IgD-negative memory B cell (primary cell): ENCODE results near the gene RFC1. TPM values are rescaled to one million over a fixed set of nuclear protein-coding genes. Genes with fewer than 3 reads are reported as not detected.
"Not testable (repeated sequence)": the region's sequence is repeated elsewhere in the genome, so short reads cannot be mapped to it uniquely, and the experiment has no call there.

Experiments
- H3K27ac Mint-ChIP-seq, 3 donors: one replicate each; pipeline ENCODE4 v1.8.0; 2020 to 2022; ENCODE audit warnings: mild to moderate bottlenecking in 3 of 3, mixed read lengths in 3 of 3, moderate library complexity in 1 of 3
- H3K27me3 Mint-ChIP-seq: one replicate; pipeline ENCODE4 v1.8.0; 2021; ENCODE audit warnings: mixed read lengths
- H3K36me3 Mint-ChIP-seq: one replicate; pipeline ENCODE4 v1.8.0; 2020; ENCODE audit warnings: mild to moderate bottlenecking, mixed read lengths
- H3K4me1 Mint-ChIP-seq, 3 donors: one replicate each; pipeline ENCODE4 v1.8.0; 2020 to 2022; ENCODE audit warnings: mixed read lengths in 3 of 3, mild to moderate bottlenecking in 1 of 3
- H3K4me3 Mint-ChIP-seq, 4 donors: one replicate each; pipeline ENCODE4 v1.8.0; 2020 to 2022; ENCODE audit warnings: mild to moderate bottlenecking in 4 of 4, mixed read lengths in 4 of 4, moderate library complexity in 3 of 4
- H3K9me3 Mint-ChIP-seq, 3 donors: one replicate each; pipeline ENCODE4 v1.8.0; 2020 to 2021; ENCODE audit warnings: mixed read lengths in 3 of 3, mild to moderate bottlenecking in 1 of 3
- polyA plus RNA-seq: library from polyadenylated mRNA; unstranded; fragments of 300-500 nt; fragmentation: Illumina TruSeq; gene quantifications from one replicate; pipeline ENCODE4 v1.2.3, GENCODE V29; 2021

Gene RFC1
- polyA plus RNA-seq, 1 donor from 2014 or later: 39.7 TPM

- Mint-ChIP-seq H3K27ac (peak overlapping the region in 1 of 3 donors; percentile 20), H3K36me3 (no peaks in the 10 kb centered on the region), H3K4me3 (peak overlapping the region in 1 of 4 donors; percentile 24), H3K9me3 (peaks cover 3 to 15% (median 10%) of the 10 kb centered on the region in 3 donors), H3K27me3 (no peaks in the 10 kb centered on the region), H3K4me1 (peaks cover 11 to 21% (median 17%) of the 10 kb centered on the region in 3 donors)
Measured at GRCh38 chr4:39369301-39369700, 3.1 kb upstream of the RFC1 start.

DNA sequence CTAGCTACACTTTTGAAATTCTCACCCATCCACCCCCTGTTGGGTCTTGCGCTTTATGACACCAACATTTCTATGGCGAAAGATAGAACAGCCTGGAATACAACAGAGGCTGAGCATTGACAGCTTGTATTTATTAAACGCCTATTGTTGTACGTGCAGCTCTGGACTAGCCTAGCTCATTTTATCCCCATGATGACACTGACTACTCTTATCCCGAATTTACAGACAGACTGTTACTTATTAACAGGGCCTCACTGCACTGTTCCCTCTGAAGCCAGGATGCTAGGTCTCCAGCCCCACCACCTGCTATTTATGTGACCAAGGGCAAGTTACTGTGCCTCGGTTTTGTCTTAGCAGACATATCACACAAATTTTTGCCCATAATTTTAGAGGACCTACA, 1.0 kb upstream of the RFC1 start:
- Mint-ChIP-seq H3K36me3 (no peaks in the 10 kb centered on the region), H3K4me3 (peak overlapping the region; percentile 45 to 97 (median 84)), H3K9me3 (peaks cover 3 to 13% (median 9%) of the 10 kb centered on the region in 3 donors), H3K4me1 (peaks cover 21 to 32% (median 28%) of the 10 kb centered on the region in 3 donors), H3K27ac (peak overlapping the region in 2 of 3 donors; percentile 10 to 94), H3K27me3 (no peaks in the 10 kb centered on the region)

DNA sequence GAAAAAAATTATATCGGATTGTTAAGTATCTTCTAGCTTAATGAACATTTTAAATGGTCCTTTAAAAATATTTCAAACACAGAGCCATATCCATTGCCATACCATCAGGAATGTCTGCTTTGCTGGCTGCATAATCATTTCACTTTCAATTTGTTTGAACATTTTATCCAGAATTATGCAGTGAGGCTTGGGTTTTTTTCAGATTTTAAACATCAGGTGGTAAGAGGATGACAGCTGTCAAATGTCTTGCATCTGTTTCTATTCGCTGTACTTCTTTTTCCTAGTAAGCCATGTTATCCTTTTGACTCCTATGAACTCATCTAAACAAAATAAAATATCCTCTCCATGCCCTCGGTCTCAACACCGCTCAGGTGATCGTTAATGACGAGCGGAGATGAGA, 802 bp downstream of the RFC1 start:
- H3K9me3 Mint-ChIP-seq: peaks cover 2 to 4% (median 2%) of the 10 kb centered on the region in 3 donors
- peak overlapping the region; percentile 76 to 97 (median 94) for H3K27ac Mint-ChIP-seq
- no peaks in the 10 kb centered on the region for H3K27me3 Mint-ChIP-seq
- H3K36me3 Mint-ChIP-seq: no peaks in the 10 kb centered on the region
- peak overlapping the region; percentile 89 to 97 (median 96) for H3K4me3 Mint-ChIP-seq
- peaks cover 30 to 39% (median 37%) of the 10 kb centered on the region in 3 donors for H3K4me1 Mint-ChIP-seq

GRCh38 chr4:39363773-39364393, 2.3 kb downstream of the RFC1 start:
- H3K9me3 Mint-ChIP-seq: no peaks in the 10 kb centered on the region
- no peaks in the 10 kb centered on the region for H3K27me3 Mint-ChIP-seq
- H3K36me3 Mint-ChIP-seq: no peaks in the 10 kb centered on the region
- peak overlapping the region; percentile 4 to 94 (median 83) for H3K27ac Mint-ChIP-seq
- H3K4me3 Mint-ChIP-seq: peak overlapping the region; percentile 68 to 97 (median 76)
- peaks cover 35 to 44% (median 41%) of the 10 kb centered on the region in 3 donors for H3K4me1 Mint-ChIP-seq

GRCh38 chr4:39362827-39363226, 3.3 kb downstream of the RFC1 start:
- Mint-ChIP-seq H3K9me3 (no peaks in the 10 kb centered on the region), H3K27me3 (no peaks in the 10 kb centered on the region), H3K4me1 (peaks cover 42 to 49% (median 44%) of the 10 kb centered on the region in 3 donors), H3K4me3 (peak overlapping the region in 3 of 4 donors; percentile 0 to 25 (median 4)), H3K36me3 (no peaks in the 10 kb centered on the region), H3K27ac (peak overlapping the region in 1 of 3 donors; percentile 2)

GRCh38 chr4:39360611-39361010, 5.6 kb downstream of the RFC1 start:
- H3K27me3 Mint-ChIP-seq, H3K36me3 Mint-ChIP-seq, H3K9me3 Mint-ChIP-seq: not testable (repeated sequence)
- Mint-ChIP-seq H3K4me1 (peaks cover 46 to 50% (median 48%) of the 10 kb centered on the region in 3 donors), H3K27ac (peak overlapping the region in 2 of 3 donors; percentile 41 to 76), H3K4me3 (peak overlapping the region in 3 of 4 donors; percentile 50 to 87 (median 76))

DNA sequence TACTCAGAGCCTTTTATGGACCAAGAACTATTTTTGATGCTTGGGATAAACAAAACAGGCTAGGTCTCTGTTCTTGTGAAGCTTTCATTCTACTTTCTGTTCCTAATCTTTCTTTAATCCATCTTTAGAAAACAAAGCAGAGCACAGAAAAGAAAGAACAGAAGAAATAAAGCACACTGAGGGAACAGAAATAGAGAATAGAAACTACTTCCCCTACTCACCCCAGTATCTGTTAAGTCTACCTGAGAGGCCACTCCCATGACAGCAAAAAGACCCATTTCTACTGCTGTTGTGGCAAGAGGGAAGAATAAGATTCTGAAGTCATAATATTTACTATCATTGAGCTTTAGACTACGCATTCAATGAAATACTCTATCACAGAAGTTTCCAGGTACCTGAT, 9.2 kb downstream of the RFC1 start:
- Mint-ChIP-seq H3K36me3 (peaks cover 3% of the 10 kb centered on the region), H3K27ac (peak overlapping the region; percentile 51 to 80 (median 77)), H3K4me3 (peak overlapping the region; percentile 38 to 78 (median 68)), H3K9me3 (no peaks in the 10 kb centered on the region), H3K27me3 (no peaks in the 10 kb centered on the region), H3K4me1 (peaks cover 42 to 58% (median 47%) of the 10 kb centered on the region in 3 donors)

DNA sequence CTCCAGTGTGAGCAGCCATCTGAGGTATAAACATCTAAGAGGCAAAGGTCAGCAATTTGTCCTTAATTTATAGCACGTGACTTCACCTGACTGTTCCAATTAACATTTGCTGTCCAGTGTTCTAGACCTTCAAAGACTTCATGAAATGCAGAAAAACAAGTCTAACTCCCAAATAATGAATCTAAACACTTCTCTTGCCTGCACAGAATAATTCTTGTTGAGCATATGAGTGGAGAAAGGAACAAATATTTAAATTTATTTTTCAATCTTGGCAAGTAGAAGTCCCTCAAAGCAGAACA, 12.0 kb downstream of the RFC1 start:
- no peaks in the 10 kb centered on the region for H3K27me3 Mint-ChIP-seq
- peaks cover 37 to 50% (median 38%) of the 10 kb centered on the region in 3 donors for H3K4me1 Mint-ChIP-seq
- peak overlapping the region; percentile 78 to 92 (median 90) for H3K4me3 Mint-ChIP-seq
- H3K9me3 Mint-ChIP-seq: peaks cover 0 to 1% (median 0%) of the 10 kb centered on the region in 3 donors
- peak overlapping the region; percentile 88 to 97 (median 96) for H3K27ac Mint-ChIP-seq
- H3K36me3 Mint-ChIP-seq: peaks cover 12% of the 10 kb centered on the region

- H3K4me1 Mint-ChIP-seq: peaks cover 31 to 47% (median 32%) of the 10 kb centered on the region in 3 donors
- peak overlapping the region; percentile 88 to 97 (median 96) for H3K27ac Mint-ChIP-seq
- peaks cover 14% of the 10 kb centered on the region for H3K36me3 Mint-ChIP-seq
- H3K27me3 Mint-ChIP-seq: no peaks in the 10 kb centered on the region
- peak overlapping the region; percentile 78 to 92 (median 90) for H3K4me3 Mint-ChIP-seq
- peaks cover 0 to 3% (median 1%) of the 10 kb centered on the region in 3 donors for H3K9me3 Mint-ChIP-seq
Measured at GRCh38 chr4:39353478-39354253, 12.5 kb downstream of the RFC1 start.

- H3K4me3 Mint-ChIP-seq: peak overlapping the region; percentile 78 to 92 (median 90)
- H3K9me3 Mint-ChIP-seq, H3K27me3 Mint-ChIP-seq: not testable (repeated sequence)
- H3K27ac Mint-ChIP-seq: peak overlapping the region; percentile 88 to 97 (median 96)
- H3K4me1 Mint-ChIP-seq: peaks cover 28 to 42% (median 33%) of the 10 kb centered on the region in 3 donors
- peaks cover 17% of the 10 kb centered on the region for H3K36me3 Mint-ChIP-seq
Measured at GRCh38 chr4:39353149-39353477, 13.0 kb downstream of the RFC1 start.

DNA sequence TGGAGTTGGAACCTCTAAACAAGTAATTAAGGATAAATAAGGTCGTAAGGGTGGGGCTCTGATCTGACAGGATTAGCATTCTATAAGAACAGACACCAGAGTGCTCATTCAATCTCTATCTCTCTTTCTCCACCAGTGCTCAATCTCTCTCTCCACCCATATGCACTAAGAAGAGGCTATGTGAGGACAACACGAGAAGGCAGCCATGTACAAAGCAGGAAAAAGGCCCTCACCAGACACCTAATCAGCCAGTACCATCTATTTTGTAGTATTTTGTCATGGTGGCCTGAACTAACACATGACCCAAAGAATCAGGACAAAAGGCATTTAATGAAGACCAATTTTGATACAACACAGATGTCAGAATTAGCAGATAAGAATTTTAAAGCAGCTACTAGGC, 16.8 kb downstream of the RFC1 start:
- Mint-ChIP-seq H3K36me3 (peaks cover 17% of the 10 kb centered on the region), H3K9me3 (peaks cover 0 to 3% (median 1%) of the 10 kb centered on the region in 3 donors), H3K4me3 (no peak overlapping the region), H3K27me3 (no peaks in the 10 kb centered on the region), H3K27ac (peak overlapping the region in 1 of 3 donors; percentile 27), H3K4me1 (peaks cover 18 to 32% (median 29%) of the 10 kb centered on the region in 3 donors)

- Mint-ChIP-seq H3K4me1 (peaks cover 12 to 25% (median 24%) of the 10 kb centered on the region in 3 donors), H3K36me3 (peaks cover 17% of the 10 kb centered on the region), H3K27ac (peak overlapping the region in 1 of 3 donors; percentile 27)
Measured at GRCh38 chr4:39348371-39349315, 17.5 kb downstream of the RFC1 start.

DNA sequence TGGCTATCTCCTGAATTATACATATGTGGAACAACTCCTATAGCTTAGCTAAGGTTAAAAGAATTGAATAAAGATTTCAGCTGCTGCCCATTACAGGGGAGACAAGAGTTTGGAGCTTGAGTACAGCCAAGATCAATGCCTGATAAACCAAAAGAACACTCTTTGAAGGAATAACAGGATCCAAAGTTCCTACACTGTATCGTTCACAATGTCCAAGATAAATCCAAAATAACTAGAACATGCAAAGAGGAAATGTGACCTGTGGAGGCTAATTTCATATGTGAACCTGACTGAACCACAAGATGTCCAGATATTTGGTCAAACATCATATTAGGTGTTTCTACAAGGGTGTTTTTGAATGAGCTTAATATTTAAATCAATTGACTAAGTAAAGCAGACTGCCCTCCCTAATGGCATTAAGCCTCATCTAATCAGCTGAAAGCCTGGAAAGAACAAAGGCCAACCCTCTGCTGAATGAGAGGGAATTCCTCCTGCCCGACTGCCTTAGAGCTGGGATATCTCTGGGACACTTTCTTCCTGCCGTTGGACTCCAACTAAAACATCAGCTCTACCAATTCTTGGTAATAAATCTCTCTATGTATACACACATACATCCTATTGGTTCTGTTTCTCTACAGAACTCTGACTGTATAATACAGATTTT, 19.2 kb downstream of the RFC1 start:
- Mint-ChIP-seq H3K27ac (no peak overlapping the region), H3K36me3 (peaks cover 21% of the 10 kb centered on the region), H3K4me3 (no peak overlapping the region), H3K27me3 (no peaks in the 10 kb centered on the region), H3K9me3 (peaks cover 0 to 3% (median 1%) of the 10 kb centered on the region in 3 donors), H3K4me1 (peaks cover 3 to 17% (median 9%) of the 10 kb centered on the region in 3 donors)

More at GRCh38 chr4:39348371-39349315, 17.5 kb downstream of the RFC1 start:
- Mint-ChIP-seq H3K9me3 (peaks cover 0 to 3% (median 1%) of the 10 kb centered on the region in 3 donors), H3K27me3 (no peaks in the 10 kb centered on the region), H3K4me3 (no peak overlapping the region)

- H3K4me3 Mint-ChIP-seq: peak overlapping the region in 1 of 4 donors; percentile 67
- no peak overlapping the region for H3K27ac Mint-ChIP-seq
- peaks cover 14% of the 10 kb centered on the region for H3K36me3 Mint-ChIP-seq
- H3K9me3 Mint-ChIP-seq: no peaks in the 10 kb centered on the region
- no peaks in the 10 kb centered on the region for H3K27me3 Mint-ChIP-seq
- peaks cover 3 to 15% (median 8%) of the 10 kb centered on the region in 3 donors for H3K4me1 Mint-ChIP-seq
Measured at GRCh38 chr4:39342731-39343130, 23.4 kb downstream of the RFC1 start.
